GM12872 (cell line): ENCODE data around the gene ADCK1.

Experiments
- TF ChIP-seq, protein P1 (sequence below): IDR thresholded peaks from 3 replicates; pipeline ENCODE4 v1.5.1; 2011; ENCODE audit warnings: low read depth, mild to moderate bottlenecking, low read length, moderate library complexity; ENCODE audit not compliant: insufficient read depth

Gene ADCK1

DNA sequence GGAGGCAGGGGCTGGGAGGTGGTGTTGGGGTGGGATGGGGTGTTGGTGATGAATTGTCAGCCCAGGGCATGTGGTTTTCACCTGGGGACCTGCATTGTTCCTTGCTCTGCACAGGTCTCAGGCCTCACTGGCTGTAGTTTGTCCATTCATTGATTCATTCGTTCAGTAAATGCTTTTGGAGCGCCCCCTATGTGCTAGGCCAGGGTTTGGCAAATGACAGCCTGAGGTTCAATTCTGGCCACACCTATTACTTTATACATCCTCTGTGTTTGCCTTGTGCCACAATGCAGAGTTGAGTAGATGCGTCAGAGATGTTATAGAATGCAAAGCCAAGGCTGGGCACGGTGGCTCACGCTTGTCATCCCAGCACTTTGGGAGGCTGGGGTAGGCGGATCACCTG lies 4.7 kb downstream of the ADCK1 start:
- TF ChIP-seq, protein P1, sequence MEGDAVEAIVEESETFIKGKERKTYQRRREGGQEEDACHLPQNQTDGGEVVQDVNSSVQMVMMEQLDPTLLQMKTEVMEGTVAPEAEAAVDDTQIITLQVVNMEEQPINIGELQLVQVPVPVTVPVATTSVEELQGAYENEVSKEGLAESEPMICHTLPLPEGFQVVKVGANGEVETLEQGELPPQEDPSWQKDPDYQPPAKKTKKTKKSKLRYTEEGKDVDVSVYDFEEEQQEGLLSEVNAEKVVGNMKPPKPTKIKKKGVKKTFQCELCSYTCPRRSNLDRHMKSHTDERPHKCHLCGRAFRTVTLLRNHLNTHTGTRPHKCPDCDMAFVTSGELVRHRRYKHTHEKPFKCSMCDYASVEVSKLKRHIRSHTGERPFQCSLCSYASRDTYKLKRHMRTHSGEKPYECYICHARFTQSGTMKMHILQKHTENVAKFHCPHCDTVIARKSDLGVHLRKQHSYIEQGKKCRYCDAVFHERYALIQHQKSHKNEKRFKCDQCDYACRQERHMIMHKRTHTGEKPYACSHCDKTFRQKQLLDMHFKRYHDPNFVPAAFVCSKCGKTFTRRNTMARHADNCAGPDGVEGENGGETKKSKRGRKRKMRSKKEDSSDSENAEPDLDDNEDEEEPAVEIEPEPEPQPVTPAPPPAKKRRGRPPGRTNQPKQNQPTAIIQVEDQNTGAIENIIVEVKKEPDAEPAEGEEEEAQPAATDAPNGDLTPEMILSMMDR, result peak; percentile 69

DNA sequence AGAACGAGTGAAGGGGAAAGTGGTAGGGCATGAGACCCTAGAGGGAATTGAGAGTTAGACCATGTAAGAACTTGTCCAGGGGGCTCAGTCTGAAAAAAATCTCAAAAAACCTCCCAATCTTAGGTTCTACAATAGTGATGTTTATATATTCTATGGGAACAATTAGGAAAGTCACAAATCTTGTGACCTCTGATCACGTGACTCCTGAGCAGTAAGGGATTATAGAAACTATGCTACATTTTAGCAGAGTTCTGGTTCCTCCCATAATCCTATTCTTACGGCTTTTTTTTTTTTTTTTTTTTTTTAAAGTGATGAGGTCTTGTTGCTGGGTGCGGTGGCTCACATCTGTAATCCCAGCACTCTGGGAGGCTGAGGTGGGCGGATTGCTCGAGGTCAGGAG lies 5.8 kb downstream of the ADCK1 start:
- TF ChIP-seq, protein P1, result no peak

DNA sequence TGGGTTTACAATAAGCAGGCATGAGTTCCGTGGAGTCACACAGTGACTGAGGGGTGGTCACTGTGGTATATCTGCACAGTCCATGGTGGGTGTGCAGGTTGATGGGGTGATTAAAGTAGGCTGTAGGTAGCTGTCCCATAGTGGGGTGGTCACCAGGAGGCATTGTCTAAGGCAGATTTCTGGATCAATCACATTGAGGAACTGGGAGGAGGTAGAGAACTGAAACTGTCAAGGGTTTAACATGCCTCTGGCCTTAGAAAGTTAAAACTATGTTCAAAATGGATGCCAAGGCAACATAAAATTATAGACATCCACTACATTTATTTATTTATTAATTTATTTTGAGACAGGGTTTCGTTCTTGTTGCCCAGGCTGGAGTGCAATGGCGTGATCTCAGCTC lies 8.3 kb downstream of the ADCK1 start:
- TF ChIP-seq, protein P1, result no peak

DNA sequence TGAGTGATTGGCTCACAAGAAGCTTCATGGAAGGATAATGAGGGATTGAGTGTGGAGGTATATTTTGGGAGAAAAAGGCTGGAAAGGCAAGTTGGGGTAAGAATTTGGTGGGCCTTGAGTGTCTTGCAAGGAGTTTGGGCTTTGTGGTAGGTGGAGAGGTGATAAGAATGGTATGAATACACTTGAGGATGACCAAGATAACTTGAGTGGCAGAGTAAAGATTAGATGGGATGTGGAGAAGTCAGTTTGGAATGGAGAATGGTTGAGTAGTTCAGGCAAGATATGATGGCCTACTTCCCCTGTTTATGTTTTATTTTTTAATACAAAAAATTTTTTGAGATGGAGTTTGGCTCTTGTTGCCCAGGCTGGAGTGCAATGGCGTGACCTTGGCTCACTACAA lies 9.1 kb downstream of the ADCK1 start:
- TF ChIP-seq, protein P1, result no peak

DNA sequence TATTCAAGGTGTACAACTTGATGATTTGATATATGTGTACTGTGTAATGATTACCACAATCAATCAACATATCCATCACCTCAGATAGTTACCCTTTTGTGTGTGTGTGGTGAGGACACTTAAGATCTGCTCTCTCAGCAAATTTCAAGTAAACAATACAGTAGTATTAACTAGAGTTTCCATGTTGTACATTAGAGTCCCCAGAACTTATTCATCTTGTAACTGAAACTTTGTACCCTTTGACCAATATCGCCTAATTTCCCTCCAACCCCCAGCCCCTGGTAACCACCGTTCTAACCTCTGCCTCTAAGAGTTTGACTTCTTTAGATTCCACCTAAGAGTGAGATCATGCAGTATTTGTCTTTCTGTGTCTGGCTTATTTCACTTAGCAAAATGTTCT lies 12.1 kb downstream of the ADCK1 start:
- TF ChIP-seq, protein P1, result no peak

DNA sequence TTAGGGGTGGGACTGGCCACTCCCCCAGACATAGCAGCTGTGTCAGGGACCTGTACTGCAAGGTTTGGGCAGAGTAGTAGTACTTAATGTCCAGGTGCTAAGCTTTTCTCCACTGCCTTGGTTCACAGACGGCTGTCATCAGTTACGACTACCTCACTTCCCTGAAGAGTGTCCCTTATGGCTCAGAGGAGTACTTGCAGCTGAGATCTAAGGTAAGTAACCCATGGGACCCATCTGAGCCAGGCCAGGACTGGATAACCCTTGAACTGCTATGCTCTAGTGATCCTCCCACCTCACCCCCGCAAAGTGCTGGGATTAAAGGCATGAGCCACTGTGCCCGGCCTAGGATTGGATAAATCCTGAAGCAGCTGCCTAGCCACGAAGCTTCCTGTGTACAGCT lies 22.4 kb downstream of the ADCK1 start:
- TF ChIP-seq, protein P1, result no peak

DNA sequence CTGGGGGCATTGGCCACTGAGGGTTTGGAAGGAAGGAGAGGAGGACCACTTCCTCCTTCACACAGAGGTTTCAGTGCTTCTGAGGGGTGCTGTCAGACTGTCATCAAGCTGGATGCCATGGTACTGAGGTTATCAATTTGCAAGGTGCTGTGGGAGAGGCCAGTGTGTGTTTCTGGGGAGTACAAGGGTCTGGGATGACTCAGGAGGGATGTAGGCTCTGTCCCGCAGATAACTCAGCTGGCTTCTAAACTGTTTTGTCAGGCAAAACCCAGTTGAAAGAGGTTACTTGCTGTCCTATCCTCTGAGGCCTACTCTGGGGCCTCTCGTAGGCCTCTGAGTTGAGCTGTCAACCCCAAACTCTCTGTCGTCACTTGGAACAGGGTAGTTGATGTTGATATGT lies 22.8 kb downstream of the ADCK1 start:
- TF ChIP-seq, protein P1, result no peak

DNA sequence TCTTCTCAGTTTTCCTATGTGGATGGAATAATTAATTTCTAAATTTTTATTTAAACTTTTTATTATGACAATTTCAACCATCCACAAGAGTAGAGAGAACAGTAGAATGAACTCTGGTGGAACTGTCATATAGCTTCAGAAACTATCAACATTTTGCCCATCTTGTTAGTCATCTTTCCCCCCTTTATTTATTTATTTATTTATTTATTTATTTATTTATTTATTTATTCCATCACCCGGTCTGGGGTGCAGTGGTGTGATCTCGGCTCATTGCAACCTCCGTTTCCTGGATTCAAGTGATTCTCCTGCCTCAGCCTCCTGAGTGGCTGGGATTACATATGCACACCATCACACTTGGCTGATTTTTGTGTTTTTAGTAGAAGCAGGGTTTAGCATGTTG lies 23.5 kb downstream of the ADCK1 start:
- TF ChIP-seq, protein P1, result no peak
